ENCODE measurements around the gene TNFRSF1B. TPM values are rescaled to one million over a fixed set of nuclear protein-coding genes. Genes with fewer than 3 reads are reported as not detected.

The TNFRSF1B gene
- total RNA-seq, 4 donors from 2014 or later = 4.4 to 20.4 (median 9.0) TPM

DNA sequence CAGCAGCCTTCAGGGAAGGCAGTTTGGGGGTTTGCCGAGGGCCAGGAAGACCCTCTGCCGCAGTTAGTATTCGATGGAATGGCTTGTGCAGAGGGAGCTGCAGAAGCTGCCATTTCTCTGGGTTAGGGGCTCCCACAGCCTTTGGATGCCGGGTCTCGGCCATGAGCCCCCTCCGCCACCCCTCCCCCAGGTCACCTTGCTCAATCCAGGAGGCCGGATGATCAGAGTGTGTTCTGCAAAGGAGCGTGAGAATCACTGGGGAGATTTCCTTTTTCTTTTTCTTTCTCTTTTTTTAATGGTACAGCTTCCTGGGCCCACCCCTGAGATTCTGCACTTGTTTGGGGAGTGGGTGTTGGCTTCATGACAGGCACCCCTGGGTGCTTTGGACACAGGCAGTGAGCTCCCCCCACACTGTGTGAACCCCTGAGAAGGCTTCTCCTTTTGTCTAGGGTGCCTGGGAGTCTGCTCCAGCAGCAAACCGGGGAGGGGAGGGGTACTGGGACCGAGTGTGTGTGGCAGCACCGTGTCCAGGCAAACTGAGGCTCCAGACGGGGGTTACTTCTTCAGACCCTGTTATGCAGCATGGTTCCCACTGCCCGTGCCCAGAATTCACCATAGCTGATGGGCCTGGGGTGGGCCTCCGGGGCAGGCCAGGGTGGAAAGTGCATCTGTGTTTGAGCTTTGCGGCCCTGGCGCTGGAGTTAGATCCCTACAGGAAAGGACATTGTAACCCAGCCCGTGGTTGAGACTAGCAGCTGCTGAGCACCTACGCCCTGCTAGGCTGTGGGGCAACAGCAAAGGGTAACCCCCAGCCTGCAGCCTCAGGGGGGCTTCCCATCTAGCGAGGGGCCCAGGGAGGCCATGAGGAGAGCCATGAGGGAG, 18.5 kb downstream of the TNFRSF1B start:
- intact Hi-C loops (cut with DNase I) = no loop called here
- H3K4me1 ChIP-seq = peaks cover 5 to 35% of the 10 kb centered on the region in 2 donors

DNA sequence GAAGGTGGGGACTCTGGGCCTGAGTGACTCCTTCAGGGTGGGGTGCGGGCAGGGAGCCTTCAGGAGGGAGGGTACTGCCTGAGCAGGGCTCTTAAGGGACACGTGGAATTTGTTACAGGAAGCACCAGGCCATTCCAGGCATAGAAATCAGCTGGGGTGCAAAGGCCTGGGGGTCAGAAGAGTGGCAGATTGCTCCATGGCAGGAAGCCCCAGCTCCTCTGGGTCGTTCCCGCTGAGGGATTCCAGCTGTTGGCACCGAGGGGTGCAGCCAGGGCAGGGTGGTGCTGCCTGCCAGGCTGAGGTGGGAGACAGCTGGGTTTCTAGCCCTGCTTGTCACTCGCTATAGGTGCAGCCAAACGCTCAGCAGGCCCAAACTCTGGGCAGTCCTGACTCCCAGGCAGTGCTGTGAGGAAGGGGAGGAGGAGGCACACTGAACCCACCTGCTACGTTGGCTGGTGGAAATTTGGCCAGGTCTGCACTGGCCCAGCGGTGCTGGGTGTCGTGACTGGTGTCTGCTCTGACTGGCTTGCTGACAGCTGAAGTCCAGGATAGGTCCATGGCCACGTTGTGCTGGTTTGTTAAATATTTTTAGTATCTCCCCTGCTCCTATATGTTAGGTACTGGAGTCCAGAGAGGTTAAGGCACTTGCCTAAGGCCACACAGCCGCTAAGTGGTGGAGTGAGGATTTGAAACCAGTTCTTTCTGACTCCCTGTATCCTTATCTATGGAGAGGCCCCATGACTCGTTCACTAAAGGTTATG, 19.3 kb downstream of the TNFRSF1B start:
- H3K9me3 ChIP-seq = no peaks in the 10 kb centered on the region
- H3K4me3 ChIP-seq (replicated peaks in 1 of 3) = no peak overlapping the region
- peak overlapping the region in 2 of 3 donors; percentile 51 to 60 for H3K27ac ChIP-seq
- H3K4me1 ChIP-seq = peaks cover 5 to 29% of the 10 kb centered on the region in 2 donors
- TF ChIP-seq, protein P1, sequence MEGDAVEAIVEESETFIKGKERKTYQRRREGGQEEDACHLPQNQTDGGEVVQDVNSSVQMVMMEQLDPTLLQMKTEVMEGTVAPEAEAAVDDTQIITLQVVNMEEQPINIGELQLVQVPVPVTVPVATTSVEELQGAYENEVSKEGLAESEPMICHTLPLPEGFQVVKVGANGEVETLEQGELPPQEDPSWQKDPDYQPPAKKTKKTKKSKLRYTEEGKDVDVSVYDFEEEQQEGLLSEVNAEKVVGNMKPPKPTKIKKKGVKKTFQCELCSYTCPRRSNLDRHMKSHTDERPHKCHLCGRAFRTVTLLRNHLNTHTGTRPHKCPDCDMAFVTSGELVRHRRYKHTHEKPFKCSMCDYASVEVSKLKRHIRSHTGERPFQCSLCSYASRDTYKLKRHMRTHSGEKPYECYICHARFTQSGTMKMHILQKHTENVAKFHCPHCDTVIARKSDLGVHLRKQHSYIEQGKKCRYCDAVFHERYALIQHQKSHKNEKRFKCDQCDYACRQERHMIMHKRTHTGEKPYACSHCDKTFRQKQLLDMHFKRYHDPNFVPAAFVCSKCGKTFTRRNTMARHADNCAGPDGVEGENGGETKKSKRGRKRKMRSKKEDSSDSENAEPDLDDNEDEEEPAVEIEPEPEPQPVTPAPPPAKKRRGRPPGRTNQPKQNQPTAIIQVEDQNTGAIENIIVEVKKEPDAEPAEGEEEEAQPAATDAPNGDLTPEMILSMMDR (IDR thresholded peaks at IDR 0.05) = no peak
- no peak for TF ChIP-seq POLR2A (IDR thresholded peaks at IDR 0.05)
- intact Hi-C loops (cut with DNase I) = no loop called here
- WGBS, 2 donors = 74 to 88% methylated on average over 10 to 12 of the region's 13 CpGs
- H3K36me3 ChIP-seq = no peaks in the 10 kb centered on the region
- H3K27me3 ChIP-seq = no peaks in the 10 kb centered on the region
- no peak for DNase-seq

More for the DNA sequence above, 18.5 kb downstream of the TNFRSF1B start:
- no peaks in the 10 kb centered on the region for H3K9me3 ChIP-seq
- DNase-seq = no peak
- no peak for TF ChIP-seq POLR2A (IDR thresholded peaks at IDR 0.05)
- TF ChIP-seq, protein P1 (IDR thresholded peaks at IDR 0.05) = no peak
- no peaks in the 10 kb centered on the region for H3K27me3 ChIP-seq
- peak overlapping the region in 2 of 3 donors; percentile 57 to 60 for H3K27ac ChIP-seq
- WGBS, 2 donors = 77 to 90% methylated on average over 10 to 17 of the region's 19 CpGs
- no peak overlapping the region for H3K4me3 ChIP-seq (replicated peaks in 1 of 3)
- no peaks in the 10 kb centered on the region for H3K36me3 ChIP-seq

- H3K36me3 ChIP-seq = no peaks in the 10 kb centered on the region
- H3K27ac ChIP-seq = no peak overlapping the region
- peaks cover 5 to 26% of the 10 kb centered on the region in 2 donors for H3K4me1 ChIP-seq
- DNase-seq = no peak
- WGBS, 2 donors = 83 to 88% methylated on average over 4 of the region's 4 CpGs
- no peaks in the 10 kb centered on the region for H3K9me3 ChIP-seq
- intact Hi-C loops (cut with DNase I) = no loop called here
- H3K4me3 ChIP-seq (replicated peaks in 1 of 3) = no peak overlapping the region
- no peaks in the 10 kb centered on the region for H3K27me3 ChIP-seq
- no peak for TF ChIP-seq POLR2A (IDR thresholded peaks at IDR 0.05)
- TF ChIP-seq, protein P1 (IDR thresholded peaks at IDR 0.05) = no peak
These were observed 19.8 kb downstream of the TNFRSF1B start for GRCh38 chr1:12186679-12186985.

GRCh38 chr1:12188115-12188514, 21.3 kb downstream of the TNFRSF1B start:
- 64 to 73% methylated on average over 3 of the region's 3 CpGs for WGBS, 2 donors
- no peak for DNase-seq
- intact Hi-C loops (cut with DNase I) = no loop called here
- H3K9me3 ChIP-seq = no peaks in the 10 kb centered on the region
- H3K4me1 ChIP-seq = peaks cover 5 to 26% of the 10 kb centered on the region in 2 donors
- H3K36me3 ChIP-seq = no peaks in the 10 kb centered on the region
- no peaks in the 10 kb centered on the region for H3K27me3 ChIP-seq
- no peak overlapping the region for H3K27ac ChIP-seq
- H3K4me3 ChIP-seq (replicated peaks in 1 of 3) = no peak overlapping the region
- no peak for TF ChIP-seq POLR2A (IDR thresholded peaks at IDR 0.05)

GRCh38 chr1:12188657-12189327, 22.0 kb downstream of the TNFRSF1B start:
- H3K36me3 ChIP-seq = no peaks in the 10 kb centered on the region
- H3K9me3 ChIP-seq = no peaks in the 10 kb centered on the region
- no peak for DNase-seq
- intact Hi-C loops (cut with DNase I) = no loop called here
- peaks cover 5 to 25% of the 10 kb centered on the region in 2 donors for H3K4me1 ChIP-seq
- no peak overlapping the region for H3K4me3 ChIP-seq (replicated peaks in 1 of 3)
- TF ChIP-seq, protein P1 (IDR thresholded peaks at IDR 0.05) = no peak
- no peak for TF ChIP-seq POLR2A (IDR thresholded peaks at IDR 0.05)
- WGBS, 2 donors = 74 to 94% methylated on average over 7 to 10 of the region's 13 CpGs
- no peaks in the 10 kb centered on the region for H3K27me3 ChIP-seq
- H3K27ac ChIP-seq = no peak overlapping the region
